GM12878 (cell line): Measurements from ENCODE around the gene F2RL1. TPM values are rescaled to one million over a fixed set of nuclear protein-coding genes. Genes with fewer than 3 reads are reported as not detected.

Experiments
- ATAC-seq: fragments of 200-7000 bp; cut with Tn5 transposase; 3 replicates; pipeline ENCODE4 v1.9.1; 2020; ENCODE audit warnings: mild to moderate bottlenecking, moderate library complexity
- BruUV-seq: library from RNA; stranded (reverse); fragments of 400-500 nt; replicated peaks from 2 replicates; lab custom pipeline; 2021; lab: Mats Ljungman, UMichigan
- CTCF ChIA-PET: fragments of 300-600 bp; sonication (Branson Sonifier 250); formaldehyde crosslinking; extraction: SDS; loops from one replicate; lab custom pipeline; 2021; ENCODE audit warnings: inconsistent platforms; lab: Yijun Ruan, JAX
- POLR2A ChIA-PET: fragments of 350-600 bp; formaldehyde crosslinking; extraction: SDS; loops from one replicate; lab custom pipeline; 2021; ENCODE audit warnings: inconsistent platforms; lab: Charles Lee
- RAD21 ChIA-PET: fragments of 300-600 bp; sonication (Branson Sonifier 250); formaldehyde crosslinking; loops from one replicate; lab custom pipeline; 2023; ENCODE audit warnings: antibody characterized with exemption; ENCODE audit not compliant: unreplicated experiment; lab: Charles Lee
- SMC1A ChIA-PET: fragments of 300-600 bp; sonication (Branson Sonifier 250); formaldehyde crosslinking; loops from one replicate; lab custom pipeline; 2023; ENCODE audit not compliant: unreplicated experiment, uncharacterized antibody; lab: Charles Lee
- DNase-seq: peaks from one replicate; pipeline ENCODE4 v3.0.0-alpha.2; 2011; ENCODE audit warnings: low read depth, low spot score
- FAIRE-seq: peaks from 3 replicates; lab custom pipeline; 2011; peaks lifted over from hg19 to GRCh38; lab: Jason Lieb, UNC
- H2AFZ ChIP-seq: 2 replicates; pipeline ENCODE4 v1.6.0; 2011; ENCODE audit warnings: low read depth, low read length, control low read depth; ENCODE audit not compliant: control insufficient read depth
- H3K27ac ChIP-seq: 2 replicates; pipeline ENCODE4 v1.5.1; 2011; ENCODE audit warnings: control low read depth; ENCODE audit not compliant: control insufficient read depth, insufficient read depth
- H3K27me3 ChIP-seq, 2 experiments: replicated peaks in 1 of 2; 2 replicates each; pipeline versions ENCODE4 v1.6.0 to v1.6.1; 2011; ENCODE audit warnings: low read length in 1 of 2; ENCODE audit not compliant: control insufficient read depth in 2 of 2, insufficient read depth in 2 of 2
- H3K36me3 ChIP-seq, 2 experiments: 2 replicates each; pipeline ENCODE4 v1.5.1; 2011; ENCODE audit warnings: low read length in 1 of 2; ENCODE audit not compliant: control insufficient read depth in 2 of 2, insufficient read depth in 2 of 2
- H3K4me1 ChIP-seq: 2 replicates; pipeline ENCODE4 v1.6.1; 2011; ENCODE audit warnings: mild to moderate bottlenecking, low read length, moderate library complexity, mixed read lengths; ENCODE audit not compliant: control insufficient read depth, insufficient read depth
- H3K4me2 ChIP-seq: 2 replicates; pipeline ENCODE4 v1.6.0; 2011; ENCODE audit warnings: control low read depth; ENCODE audit not compliant: control insufficient read depth, insufficient read depth
- H3K4me3 ChIP-seq: fragments of 200-600 bp; sonication (generic); 2 replicates; pipeline ENCODE4 v1.5.1; 2016
- H3K79me2 ChIP-seq: 2 replicates; pipeline ENCODE4 v1.6.0; 2011; ENCODE audit warnings: low read length; ENCODE audit not compliant: control insufficient read depth, insufficient read depth
- H3K9ac ChIP-seq: 2 replicates; pipeline ENCODE4 v1.8.0; 2011; ENCODE audit warnings: low read length, control low read depth, mixed read lengths; ENCODE audit not compliant: control insufficient read depth, insufficient read depth
- H3K9me3 ChIP-seq: replicated peaks from 3 replicates; pipeline ENCODE4 v1.5.1; 2011; ENCODE audit warnings: mild to moderate bottlenecking, low read length; ENCODE audit not compliant: control insufficient read depth, insufficient read depth
- H4K20me1 ChIP-seq: 2 replicates; pipeline ENCODE4 v1.6.0; 2011; ENCODE audit not compliant: control insufficient read depth, insufficient read depth
- BRCA1 ChIP-seq: IDR thresholded peaks from 2 replicates; pipeline ENCODE4 v1.6.1; 2011; ENCODE audit warnings: low read depth, low read length, improper control_type of control experiment
- ELK1 ChIP-seq: IDR thresholded peaks from 2 replicates; pipeline ENCODE4 v1.6.1; 2012; ENCODE audit warnings: low read depth, low read length, improper control_type of control experiment
- FOS ChIP-seq: IDR thresholded peaks from 3 replicates; pipeline ENCODE4 v1.6.1; 2011; ENCODE audit warnings: borderline replicate concordance; ENCODE audit not compliant: insufficient read length; ENCODE audit errors: extremely low read depth
- FOXM1 ChIP-seq: IDR thresholded peaks from 2 replicates; pipeline ENCODE4 v1.6.1; 2012; ENCODE audit warnings: low read depth, mild to moderate bottlenecking, inconsistent platforms, low read length, moderate library complexity
- HSF1 ChIP-seq: fragments of 150-350 bp; IDR thresholded peaks from 2 replicates; pipeline ENCODE4 v1.6.1; 2014; ENCODE audit warnings: mild to moderate bottlenecking, low read depth, low read length
- IRF3 ChIP-seq: fragments of 450-650 bp; IDR thresholded peaks from 2 replicates; pipeline ENCODE4 v1.6.1; 2014; ENCODE audit warnings: mild to moderate bottlenecking
- KLF5 ChIP-seq: fragments of 450-650 bp; IDR thresholded peaks from 2 replicates; pipeline ENCODE4 v1.6.1; 2014; ENCODE audit warnings: mild to moderate bottlenecking; ENCODE audit not compliant: partially characterized antibody
- NFXL1 ChIP-seq: fragments of 450-650 bp; IDR thresholded peaks from 2 replicates; pipeline ENCODE4 v1.6.1; 2017; ENCODE audit warnings: antibody characterized with exemption, mild to moderate bottlenecking, borderline replicate concordance
- NFYB ChIP-seq: IDR thresholded peaks from 2 replicates; pipeline ENCODE4 v1.6.1; 2011; ENCODE audit warnings: low read depth, mild to moderate bottlenecking, low read length, improper control_type of control experiment, moderate library complexity; ENCODE audit not compliant: insufficient read depth
- NR2C1 ChIP-seq: fragments of 450-650 bp; IDR thresholded peaks from 2 replicates; pipeline ENCODE4 v1.6.1; 2017; ENCODE audit warnings: antibody characterized with exemption, mild to moderate bottlenecking, moderate library complexity
- TCF12 ChIP-seq: IDR thresholded peaks from 2 replicates; pipeline ENCODE4 v1.6.1; 2011; ENCODE audit warnings: low read depth, mild to moderate bottlenecking, low read length
- ZNF217 ChIP-seq: fragments of 450-650 bp; IDR thresholded peaks from 2 replicates; pipeline ENCODE4 v1.6.1; 2017; ENCODE audit warnings: antibody characterized with exemption, mild to moderate bottlenecking
- WGBS: methylation state at CpG from one replicate; pipeline ENCODE4 v1.1.6; 2016; ENCODE audit warnings: low lambda C conversion rate; ENCODE audit not compliant: insufficient replicate concordance, insufficient coverage; ENCODE audit errors: missing lambda C conversion rate; 5-methylcytosine and 5-hydroxymethylcytosine counted together
- in situ Hi-C: fragments of 300-500 bp; cut with MboI; formaldehyde crosslinking; loops from 9 replicates; pipeline ENCODE4 v1.14.3; 2018; ENCODE audit warnings: mixed read lengths
- intact Hi-C: fragments of 100-400 bp; cut with micrococcal nuclease; formaldehyde crosslinking; loops from one replicate; pipeline ENCODE4 v1.14.2; 2022; ENCODE audit not compliant: unreplicated experiment
- polyA plus RNA-seq, 11 experiments: library from polyadenylated mRNA; depleted of rRNA in 4 of 11; unstranded in 6 of 11; stranded (reverse) in 5 of 11; fragments of >200 nt; fragmentation: Nextera tagmentation in 4 of 11; fragmentation: Illumina TruSeq in 1 of 11; extraction: Ambion mirVana in 4 of 11; extraction: Trizol in 1 of 11; gene quantifications; 1 replicate in 1 of 11; 2 replicates in 10 of 11; pipeline versions ENCODE4 v1.2.1 to v1.2.3, GENCODE V29; 2011 to 2016; ENCODE audit warnings: inconsistent platforms in 2 of 11, missing spikeins in 2 of 11, low read depth in 1 of 11
- total RNA-seq, 4 experiments: library from RNA; depleted of rRNA in 3 of 4; stranded (reverse); fragments of >200 nt in 3 of 4; fragmentation: Illumina TruSeq in 1 of 4; extraction: Trizol in 1 of 4; gene quantifications; 2 replicates each; pipeline versions ENCODE4 v1.2.1 to v1.2.3, GENCODE V29; 2013 to 2021

F2RL1 gene
- total and polyA plus RNA-seq, 10 of the 15 experiments (the other 5 are each of a cell fraction or from before 2014, with no cell fraction given) = 0.04 to 0.10 TPM; not detected in 8

DNA sequence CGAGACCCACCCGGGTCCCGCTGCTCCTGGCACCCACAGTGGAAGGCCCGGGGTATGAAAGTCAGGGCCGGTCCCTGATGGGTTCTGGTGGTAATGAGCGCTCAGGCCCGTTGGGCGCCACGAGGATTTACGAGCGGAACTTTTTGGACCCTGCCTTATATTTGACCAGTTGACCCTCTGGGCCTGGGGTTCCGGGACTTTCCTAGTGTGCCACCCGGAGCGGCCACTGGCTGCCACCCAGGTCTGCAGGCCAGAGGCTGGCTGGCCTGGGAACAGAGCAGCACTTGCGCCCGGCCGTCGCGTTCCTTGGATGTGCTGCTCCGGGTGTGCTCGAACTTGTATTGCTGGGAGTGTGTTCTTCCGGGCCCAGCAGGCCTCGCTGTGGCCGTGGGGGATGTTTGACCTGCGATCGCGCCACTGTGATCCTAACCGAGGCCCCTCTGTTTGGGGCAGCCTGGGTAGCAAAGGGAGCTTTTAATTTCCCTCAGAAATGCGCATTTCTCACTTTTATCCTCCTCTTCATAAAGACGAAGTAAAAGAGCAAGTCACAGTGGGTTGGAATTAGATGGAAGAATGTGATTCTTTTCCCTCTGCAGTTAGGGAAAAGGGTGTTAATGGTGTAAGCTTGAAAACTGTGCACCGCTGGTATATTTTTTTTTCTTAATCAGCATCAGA lies 1.2 kb downstream of the F2RL1 start:
- 26% methylated on average over 31 of the region's 31 CpGs for WGBS
- in situ Hi-C loops = no loop called here
- no peak for DNase-seq
- Histone ChIP-seq H3K4me2 (no peak overlapping the region), H4K20me1 (no peaks in the 10 kb centered on the region), H3K9ac (no peak overlapping the region), H2AFZ (no peak overlapping the region), H3K79me2 (no peaks in the 10 kb centered on the region), H3K36me3 (no peaks in the 10 kb centered on the region), H3K9me3 (no peaks in the 10 kb centered on the region), H3K27ac (no peak overlapping the region), H3K4me3 (no peak overlapping the region), H3K4me1 (no peaks in the 10 kb centered on the region), H3K27me3 (peaks cover 16 to 21% of the 10 kb centered on the region in 2 experiments)
- TF ChIP-seq TCF12 (no peak), NFYB (no peak), KLF5 (no peak)
- ChIA-PET CTCF (no interaction called here), RAD21 (no interaction called here), SMC1A (no interaction called here), POLR2A (no interaction called here)
- ATAC-seq = peak; percentile 33
- FAIRE-seq = no peak
- no TSS peak for BruUV-seq
- intact Hi-C loops = no loop called here

DNA sequence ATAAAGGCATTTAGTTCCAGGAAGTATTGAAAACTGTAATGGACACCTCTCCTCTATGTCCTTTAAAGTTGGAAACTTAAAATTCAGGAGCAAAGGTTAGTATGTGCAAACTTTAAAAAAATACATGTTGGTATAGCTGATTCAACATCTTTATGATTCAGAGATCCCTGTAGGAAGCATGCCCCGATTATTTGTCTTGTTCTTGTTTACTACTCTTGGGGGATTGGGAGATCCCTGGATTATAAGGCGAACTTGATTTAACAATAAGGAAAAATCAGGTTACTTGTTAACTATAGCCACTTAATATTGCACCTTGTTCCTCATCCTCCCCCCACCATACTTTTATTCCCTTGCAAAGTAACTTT lies 1.7 kb downstream of the F2RL1 start:
- Histone ChIP-seq H3K4me2 (no peak overlapping the region), H2AFZ (no peak overlapping the region), H3K79me2 (no peaks in the 10 kb centered on the region), H3K9me3 (no peaks in the 10 kb centered on the region), H4K20me1 (no peaks in the 10 kb centered on the region), H3K27ac (no peak overlapping the region), H3K4me1 (no peaks in the 10 kb centered on the region), H3K36me3 (no peaks in the 10 kb centered on the region), H3K4me3 (no peak overlapping the region), H3K9ac (no peak overlapping the region), H3K27me3 (peaks cover 16 to 21% of the 10 kb centered on the region in 2 experiments)
- no peak for FAIRE-seq
- BruUV-seq = no TSS peak
- ChIA-PET RAD21 (no interaction called here), CTCF (no interaction called here), SMC1A (interaction anchor here (0.6 kb wide), 1 partner anchor 1453 kb away, joined by 3 read pairs; no protein-coding TSS in a partner anchor), POLR2A (no interaction called here)
- DNase-seq = no peak
- in situ Hi-C loops = no loop called here
- intact Hi-C loops = no loop called here
- 43% methylated on average over 2 of the region's 2 CpGs for WGBS
- no peak for ATAC-seq
- TF ChIP-seq ZNF217 (no peak), FOS (no peak), ELK1 (no peak), NFXL1 (no peak), NR2C1 (no peak), BRCA1 (no peak), FOXM1 (no peak), IRF3 (no peak), HSF1 (no peak)
